ENCODE measurements around the gene P3H2.

DNA sequence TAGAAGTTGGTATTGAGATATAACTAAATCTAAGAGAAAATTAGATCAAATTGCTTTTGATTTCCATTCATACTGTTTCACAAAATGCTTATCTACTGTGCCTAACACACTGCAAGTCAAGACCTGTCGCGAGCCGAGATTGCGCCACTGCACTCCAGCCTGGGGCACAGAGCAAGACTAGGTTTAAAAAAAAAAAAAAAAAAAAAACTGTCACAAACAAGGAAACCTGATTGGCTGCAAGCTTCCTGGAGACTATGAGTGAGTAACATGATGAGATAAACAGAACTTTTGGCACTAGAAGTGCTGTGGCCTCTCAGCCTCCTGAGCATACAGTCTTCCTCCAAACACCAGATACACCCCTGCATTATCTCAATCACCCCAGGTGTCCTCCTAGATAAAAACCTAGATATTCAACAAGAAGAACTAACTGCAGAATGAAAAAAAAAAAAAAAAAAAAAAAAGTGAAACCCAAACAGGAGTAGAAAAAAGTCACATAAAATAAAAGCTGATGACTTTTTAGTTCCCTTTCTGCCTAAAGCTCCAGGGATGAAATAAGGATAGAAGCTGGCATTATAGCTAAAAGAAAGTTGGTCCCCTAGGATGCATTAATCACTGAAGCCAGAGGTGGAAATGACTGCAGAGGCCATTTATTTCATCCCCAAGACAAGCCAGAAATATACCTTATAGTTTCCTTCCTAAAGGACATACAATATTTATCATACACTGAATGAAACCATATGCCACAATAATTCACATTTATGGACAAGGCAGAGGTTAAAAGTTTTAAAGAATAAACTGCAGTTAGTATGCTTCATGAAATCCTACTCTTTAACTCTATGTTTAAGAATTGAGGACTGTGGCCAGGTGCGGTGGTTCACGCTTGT lies 82.4 kb downstream of the P3H2 start:
- TF ChIP-seq, protein P1, sequence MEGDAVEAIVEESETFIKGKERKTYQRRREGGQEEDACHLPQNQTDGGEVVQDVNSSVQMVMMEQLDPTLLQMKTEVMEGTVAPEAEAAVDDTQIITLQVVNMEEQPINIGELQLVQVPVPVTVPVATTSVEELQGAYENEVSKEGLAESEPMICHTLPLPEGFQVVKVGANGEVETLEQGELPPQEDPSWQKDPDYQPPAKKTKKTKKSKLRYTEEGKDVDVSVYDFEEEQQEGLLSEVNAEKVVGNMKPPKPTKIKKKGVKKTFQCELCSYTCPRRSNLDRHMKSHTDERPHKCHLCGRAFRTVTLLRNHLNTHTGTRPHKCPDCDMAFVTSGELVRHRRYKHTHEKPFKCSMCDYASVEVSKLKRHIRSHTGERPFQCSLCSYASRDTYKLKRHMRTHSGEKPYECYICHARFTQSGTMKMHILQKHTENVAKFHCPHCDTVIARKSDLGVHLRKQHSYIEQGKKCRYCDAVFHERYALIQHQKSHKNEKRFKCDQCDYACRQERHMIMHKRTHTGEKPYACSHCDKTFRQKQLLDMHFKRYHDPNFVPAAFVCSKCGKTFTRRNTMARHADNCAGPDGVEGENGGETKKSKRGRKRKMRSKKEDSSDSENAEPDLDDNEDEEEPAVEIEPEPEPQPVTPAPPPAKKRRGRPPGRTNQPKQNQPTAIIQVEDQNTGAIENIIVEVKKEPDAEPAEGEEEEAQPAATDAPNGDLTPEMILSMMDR (conservative IDR thresholded peaks at IDR 0.05; ENCODE audit: low read depth, low read length): no peak
- TF ChIP-seq RCOR1 (IDR thresholded peaks at IDR 0.05; ENCODE audit: insufficient replicate concordance, low read length) (no peak), BHLHE40 (IDR thresholded peaks at IDR 0.05; ENCODE audit: low read depth, low read length) (no peak), SMC3 (IDR thresholded peaks at IDR 0.05; ENCODE audit: low read depth, low read length) (no peak), CEBPB (IDR thresholded peaks at IDR 0.05; ENCODE audit: low read depth, low read length) (peak; percentile 95)
- TF ChIP-seq, protein P2, sequence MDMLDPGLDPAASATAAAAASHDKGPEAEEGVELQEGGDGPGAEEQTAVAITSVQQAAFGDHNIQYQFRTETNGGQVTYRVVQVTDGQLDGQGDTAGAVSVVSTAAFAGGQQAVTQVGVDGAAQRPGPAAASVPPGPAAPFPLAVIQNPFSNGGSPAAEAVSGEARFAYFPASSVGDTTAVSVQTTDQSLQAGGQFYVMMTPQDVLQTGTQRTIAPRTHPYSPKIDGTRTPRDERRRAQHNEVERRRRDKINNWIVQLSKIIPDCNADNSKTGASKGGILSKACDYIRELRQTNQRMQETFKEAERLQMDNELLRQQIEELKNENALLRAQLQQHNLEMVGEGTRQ (IDR thresholded peaks at IDR 0.05; ENCODE audit: low read depth, low read length): no peak

All from IMR-90 (cell line).